Suppressor macrophage (primary cell): Measurements from ENCODE around the gene ADAMTS4.
A peak's percentile ranks its signal among the peaks of the same experiment; 100 is the strongest.

ENCODE experiments used
- DNase-seq, 4 experiments: peaks; one replicate each; pipeline ENCODE4 v3.0.0-alpha.2; 2020 to 2022

ADAMTS4 gene

DNA sequence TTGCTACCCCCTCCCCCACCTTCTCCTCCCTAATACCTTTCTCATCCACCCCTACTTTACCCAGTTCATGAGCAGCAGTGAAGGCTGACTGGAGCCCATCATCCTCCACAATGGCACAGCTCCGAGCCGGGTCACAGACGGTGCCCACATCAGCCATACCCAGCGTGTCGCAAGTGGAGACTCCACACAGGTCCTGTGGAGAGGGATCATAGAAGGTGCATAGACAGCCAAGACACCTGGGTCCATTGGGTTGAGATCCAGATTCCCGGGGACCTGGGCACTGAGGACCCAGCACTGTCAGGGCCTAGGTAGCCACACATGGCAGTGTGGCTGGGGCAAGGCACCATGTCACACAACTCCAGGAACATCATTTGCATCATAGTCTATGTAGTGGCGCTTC, 2.7 kb downstream of the ADAMTS4 start:
- DNase-seq: no peak

DNA sequence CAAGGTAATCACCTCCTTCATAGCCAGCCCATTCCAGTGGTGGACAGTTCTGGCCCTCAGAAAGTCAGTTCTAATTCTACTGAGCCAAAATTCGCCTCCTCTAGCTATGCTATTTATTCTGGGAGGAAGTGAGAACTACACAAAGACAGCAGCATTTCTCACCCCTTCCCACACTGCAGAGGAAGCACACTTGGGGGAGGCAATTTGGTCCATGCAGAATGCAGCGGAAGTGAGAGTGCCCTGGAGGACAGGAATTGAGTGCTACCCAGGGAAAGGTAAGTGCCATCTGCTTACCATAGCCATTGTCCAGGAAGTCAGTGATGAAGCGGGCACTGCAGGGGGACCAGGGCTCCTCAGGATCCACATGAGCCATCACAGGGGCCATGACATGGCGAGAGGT, 3.7 kb downstream of the ADAMTS4 start:
- peak; percentile 71 to 87 (median 81) for DNase-seq

DNA sequence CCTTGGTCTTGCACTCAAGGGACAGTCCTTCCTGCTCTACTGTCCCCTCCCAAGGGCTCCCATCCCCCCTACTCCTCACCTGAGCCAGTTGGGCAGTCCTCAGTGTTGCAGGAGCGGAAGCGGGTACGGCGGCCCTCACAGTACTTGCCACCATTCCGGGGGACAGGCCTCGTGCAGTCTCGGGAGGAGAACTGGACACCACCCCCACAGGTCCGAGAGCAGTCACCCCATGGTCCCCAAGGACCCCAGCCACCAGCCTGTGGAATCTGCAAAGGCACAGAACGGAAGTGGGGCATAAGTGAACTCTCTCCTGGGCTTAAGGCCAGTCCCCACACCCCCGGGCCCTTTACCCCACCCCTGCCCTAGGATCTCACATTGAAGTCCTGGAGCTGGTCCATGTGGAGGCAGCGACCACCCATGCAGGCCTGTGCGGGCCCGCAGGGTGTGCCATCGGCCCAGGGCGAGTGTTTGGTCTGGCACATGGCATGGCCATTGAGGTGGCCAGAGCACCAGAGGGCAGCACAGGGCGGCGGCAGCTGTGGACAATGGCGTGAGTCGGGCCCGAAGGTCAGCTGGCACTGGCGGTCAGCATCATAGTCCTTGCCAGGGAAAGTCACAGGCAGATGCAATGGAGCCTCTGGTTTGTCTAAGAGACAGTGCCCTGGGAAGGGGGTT, 5.2 kb downstream of the ADAMTS4 start:
- DNase-seq: no peak

DNA sequence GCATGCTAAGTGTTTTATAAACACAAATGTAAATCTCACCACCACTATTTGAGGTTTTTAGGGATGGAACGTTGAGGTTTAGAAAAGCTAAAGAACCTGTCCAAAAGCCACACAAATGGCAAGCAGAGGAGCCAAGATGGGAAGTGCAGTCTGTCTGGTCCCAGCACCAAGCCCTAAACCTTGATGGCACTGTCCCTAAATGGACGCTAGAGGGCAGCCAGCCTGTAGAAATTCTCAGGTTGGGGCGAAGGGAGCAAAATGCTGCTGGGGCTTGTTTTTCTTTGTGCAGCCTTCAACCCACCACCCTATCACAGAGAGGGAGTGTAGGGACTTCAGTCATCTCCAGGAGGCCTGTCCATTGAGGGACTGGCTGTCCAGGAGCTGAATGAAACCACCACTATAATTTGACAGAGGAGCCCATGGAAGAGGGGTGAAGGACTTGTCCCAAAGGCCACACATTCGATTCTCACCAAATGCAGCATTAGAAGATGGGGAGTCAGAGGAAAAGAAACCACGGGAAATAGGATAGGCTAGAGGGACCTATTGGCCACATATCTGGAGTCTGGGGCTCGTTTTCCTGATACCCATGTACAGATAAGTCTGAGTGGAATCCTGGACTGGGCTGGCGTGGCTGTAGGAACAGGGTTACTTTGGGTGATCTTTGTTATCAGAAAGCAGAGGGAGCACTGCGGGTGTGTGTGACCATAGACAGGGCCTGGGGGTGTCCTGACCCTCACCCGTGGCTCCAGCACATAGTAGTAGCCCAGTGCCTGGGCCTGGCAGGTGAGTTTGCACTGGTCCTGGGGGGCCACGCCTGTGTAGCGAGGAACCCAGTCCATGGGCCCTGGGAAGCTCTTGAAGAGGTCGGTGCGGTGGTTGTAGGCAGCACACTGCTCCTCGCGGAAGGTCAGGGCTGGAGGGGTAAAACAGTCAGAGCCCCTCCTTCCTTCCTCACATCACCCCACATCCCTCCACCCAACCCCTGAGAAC, 6.1 kb downstream of the ADAMTS4 start:
- DNase-seq: peak; percentile 85 to 92 (median 86)

DNA sequence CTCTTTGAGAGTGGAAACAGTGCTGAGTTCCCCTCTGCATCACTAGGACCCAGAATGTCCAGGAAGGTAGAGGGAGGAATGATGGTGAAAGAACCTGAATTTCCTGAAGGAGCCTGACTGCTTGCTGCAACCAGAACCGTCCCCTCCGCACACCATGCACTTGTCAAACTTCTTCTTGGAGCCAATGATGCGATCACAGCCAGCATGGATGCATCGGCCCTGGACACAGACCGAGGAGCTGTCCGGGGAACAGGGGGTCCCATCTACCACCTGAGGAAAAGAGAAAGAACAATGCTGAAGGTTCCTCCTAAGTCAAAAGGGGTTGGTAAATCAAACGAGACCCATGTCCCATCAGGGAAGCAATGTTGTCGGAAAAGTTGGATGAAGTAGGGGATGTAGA, 6.9 kb downstream of the ADAMTS4 start:
- no peak for DNase-seq

DNA sequence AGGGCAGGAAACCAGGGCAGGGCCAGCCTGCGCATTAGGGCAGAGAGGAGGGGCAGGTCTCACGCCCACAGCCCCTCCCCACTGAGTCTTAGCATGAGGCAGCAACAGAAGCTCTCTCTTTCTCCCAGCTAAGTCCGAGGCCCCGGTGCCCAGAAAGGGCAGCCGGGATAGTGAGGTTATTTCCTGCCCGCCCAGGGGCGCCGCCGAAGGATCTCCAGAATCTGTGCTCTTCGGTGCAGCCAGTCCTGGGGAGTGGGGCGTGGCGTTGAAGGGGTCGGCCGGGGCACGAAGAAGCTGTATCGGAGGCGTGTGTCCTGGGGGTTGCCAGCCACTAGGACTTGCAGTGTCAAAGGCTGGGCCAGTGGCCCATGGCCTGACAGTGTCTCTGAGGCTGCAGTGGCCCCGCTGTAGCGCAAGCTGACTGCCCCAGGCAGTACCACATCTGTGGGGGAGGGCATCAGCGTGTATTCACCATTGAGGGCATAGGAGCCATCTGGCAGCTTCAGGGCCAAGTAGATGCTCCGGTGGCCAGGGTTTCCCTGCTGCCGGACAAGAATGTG, 7.8 kb downstream of the ADAMTS4 start:
- DNase-seq: no peak

DNA sequence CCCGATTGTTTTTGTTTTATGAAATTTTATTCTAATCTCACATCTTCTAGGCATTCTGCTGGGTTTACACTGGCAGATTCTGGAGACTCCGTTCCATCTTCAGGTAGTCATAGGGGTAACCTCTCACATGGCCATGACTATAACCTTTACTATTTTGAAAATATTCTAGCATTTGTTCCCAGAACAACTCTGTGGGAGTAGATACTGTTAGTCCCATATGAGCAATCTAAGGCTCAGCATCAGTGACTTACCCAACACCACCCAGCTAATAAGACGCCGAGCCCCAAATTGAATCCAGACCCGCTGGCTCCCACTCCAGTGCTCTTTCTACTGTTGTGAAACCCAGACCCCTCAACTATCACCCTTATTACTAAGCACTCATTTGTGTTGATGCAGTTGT, 9.8 kb downstream of the ADAMTS4 start:
- no peak for DNase-seq

DNA sequence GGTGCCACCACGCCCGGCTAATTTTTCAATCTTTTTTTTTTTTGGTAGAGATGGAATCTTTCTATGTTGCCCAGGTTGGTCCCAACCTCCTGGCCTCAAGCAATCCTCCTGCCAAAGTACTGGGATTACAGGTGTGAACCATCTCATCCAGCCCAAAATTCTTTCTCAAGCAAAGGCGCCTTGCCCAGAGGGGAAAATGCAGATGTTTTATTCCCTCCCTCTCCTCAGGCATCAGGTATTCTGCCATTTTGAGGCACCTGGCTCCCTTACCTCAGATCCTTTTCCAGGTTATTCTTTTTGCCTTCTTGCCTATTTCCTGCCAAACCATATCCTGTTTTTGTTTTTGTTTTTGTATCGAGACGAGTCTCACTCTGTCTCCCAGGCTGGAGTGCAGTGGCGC, 10.5 kb downstream of the ADAMTS4 start:
- DNase-seq: no peak

DNA sequence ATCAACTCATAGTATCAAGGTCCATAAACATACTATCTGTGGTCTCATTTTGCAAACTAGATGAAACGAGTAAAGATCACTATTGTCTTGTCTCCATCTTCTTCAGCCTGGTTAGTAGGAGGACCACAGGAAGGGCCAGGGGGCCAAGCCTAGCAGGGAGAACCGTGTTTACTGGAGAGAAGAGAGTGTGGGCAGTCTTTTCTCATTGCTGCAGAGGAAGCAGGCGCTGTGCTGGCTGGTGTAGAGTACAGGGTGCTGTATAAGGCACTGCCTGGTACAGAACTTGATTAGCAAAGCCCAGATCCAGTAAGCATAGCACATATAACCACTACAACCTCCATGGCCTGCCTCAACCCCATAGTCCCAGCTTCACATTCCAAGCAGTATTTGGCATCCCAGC, 11.5 kb downstream of the ADAMTS4 start:
- peak in 3 of 4 experiments; percentile 37 to 65 (median 50) for DNase-seq

DNA sequence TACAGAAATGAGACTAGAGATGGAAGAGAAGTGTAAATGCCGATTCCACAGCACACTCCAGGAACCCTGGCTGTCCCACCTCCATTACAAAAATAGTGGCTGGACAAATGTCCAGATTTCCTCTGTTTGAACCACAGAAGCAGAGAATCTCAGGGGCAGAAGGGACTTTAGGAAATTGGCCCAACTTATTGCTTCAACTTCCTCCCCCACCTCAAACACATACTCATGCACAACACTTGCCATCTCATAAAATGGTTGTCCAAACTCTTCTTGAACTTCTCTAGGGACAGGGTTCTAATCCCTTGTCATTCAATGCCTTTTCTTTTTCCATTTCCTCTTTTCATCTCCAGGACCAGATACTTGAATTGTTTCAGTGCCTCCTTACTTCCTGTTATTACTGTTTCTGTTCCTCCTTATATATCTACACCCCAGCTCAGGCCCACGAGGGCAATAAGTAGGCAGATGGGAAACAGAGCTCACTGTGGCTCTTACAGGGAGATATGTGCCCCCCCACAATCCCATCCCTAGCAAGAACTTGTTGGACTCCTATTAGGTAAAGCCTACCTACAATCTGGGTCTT, 13.0 kb downstream of the ADAMTS4 start:
- peak; percentile 79 to 95 (median 87) for DNase-seq

DNA sequence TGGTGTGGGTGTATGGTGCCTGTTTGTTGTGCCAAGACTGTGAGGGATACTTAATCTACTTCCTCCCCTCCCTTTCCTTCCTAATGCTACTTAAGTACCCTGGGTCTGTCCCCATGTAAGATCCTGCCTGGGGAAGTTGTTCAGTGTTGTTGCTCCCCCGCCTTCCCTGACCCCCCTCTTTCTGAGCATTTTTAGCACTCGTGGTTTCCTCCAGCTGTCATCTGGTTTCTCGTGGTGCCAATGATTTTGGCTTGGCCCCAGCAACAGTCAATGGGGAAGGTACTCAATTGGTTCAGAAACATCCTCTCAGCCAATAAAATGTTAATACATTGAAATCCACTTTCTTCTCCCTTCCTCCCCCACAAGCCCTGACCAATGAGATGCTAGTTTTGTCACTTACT, 13.6 kb downstream of the ADAMTS4 start:
- peak; percentile 94 to 98 (median 96) for DNase-seq

DNA sequence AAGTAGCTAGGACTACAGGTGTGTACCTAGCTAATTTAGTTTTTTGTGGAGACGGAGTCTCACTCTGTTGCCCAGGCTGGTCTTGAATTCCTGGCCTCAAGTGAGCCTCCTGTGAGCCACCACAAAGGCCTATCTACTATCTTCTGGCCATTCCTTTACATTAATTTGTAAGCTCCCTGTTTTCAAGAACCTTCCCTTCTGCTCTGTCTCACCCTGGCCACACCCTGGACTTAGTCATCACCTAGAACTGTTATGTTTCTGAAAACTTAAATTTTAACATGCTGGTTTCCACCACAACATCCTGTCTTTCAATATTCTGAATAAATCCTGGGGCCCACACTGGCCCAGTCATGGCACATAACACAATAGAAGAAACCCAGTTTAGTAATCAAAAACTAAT, 16.6 kb downstream of the ADAMTS4 start:
- peak in 2 of 4 experiments; percentile 36 for DNase-seq

DNA sequence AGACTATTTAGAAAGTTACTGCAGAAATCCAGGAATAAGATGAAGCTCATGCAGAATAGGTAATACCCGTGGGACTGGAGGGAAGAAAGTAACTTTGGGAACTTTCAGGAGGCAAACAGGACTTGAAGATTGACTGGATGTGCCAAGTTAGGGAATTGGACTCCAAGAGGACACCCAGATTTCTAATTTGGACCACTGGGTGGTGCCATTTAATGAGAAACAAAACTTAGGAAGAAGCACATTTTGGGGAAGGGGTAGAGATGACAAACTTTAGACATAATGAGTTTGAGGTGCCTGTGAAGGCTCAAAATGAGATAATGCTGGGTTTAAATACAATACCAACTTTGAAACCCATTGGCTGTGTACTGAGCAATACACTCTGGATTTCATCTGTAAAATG, 18.2 kb downstream of the ADAMTS4 start:
- peak; percentile 52 to 67 (median 54) for DNase-seq

DNA sequence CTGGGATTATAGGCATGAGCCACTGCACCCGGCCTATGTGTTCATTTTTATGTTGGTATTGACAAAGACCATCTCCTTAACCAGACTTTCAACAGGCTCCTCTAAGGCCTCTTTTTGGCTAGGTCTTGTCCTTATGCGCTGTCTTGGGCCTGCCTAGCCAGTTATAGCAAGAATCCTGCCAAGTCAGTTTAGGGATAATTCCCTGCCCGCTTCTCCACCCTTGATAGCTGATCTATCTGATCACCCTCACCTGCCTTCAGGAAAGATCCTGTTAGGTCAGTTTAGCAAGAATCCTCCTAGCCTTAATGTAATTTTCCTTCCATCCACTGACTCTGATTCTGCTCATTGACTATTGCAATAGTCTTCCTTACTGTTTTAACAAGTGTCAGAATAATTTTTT, 19.2 kb downstream of the ADAMTS4 start:
- DNase-seq: no peak

DNA sequence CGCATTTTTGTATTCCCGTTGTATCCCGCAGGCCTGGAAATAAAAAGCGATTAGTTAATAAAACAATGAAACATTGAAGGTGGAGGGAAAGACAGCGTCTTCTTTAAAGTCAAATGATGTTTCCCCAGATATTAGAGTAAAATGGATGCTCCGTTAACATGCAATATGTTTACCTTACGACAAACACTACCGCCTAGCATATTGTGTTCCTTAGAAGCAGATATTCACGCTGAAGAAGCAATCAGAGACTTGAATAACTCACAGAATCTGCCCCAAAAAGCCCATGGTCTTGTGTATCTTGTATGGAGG, 21.0 kb downstream of the ADAMTS4 start:
- DNase-seq: no peak

DNA sequence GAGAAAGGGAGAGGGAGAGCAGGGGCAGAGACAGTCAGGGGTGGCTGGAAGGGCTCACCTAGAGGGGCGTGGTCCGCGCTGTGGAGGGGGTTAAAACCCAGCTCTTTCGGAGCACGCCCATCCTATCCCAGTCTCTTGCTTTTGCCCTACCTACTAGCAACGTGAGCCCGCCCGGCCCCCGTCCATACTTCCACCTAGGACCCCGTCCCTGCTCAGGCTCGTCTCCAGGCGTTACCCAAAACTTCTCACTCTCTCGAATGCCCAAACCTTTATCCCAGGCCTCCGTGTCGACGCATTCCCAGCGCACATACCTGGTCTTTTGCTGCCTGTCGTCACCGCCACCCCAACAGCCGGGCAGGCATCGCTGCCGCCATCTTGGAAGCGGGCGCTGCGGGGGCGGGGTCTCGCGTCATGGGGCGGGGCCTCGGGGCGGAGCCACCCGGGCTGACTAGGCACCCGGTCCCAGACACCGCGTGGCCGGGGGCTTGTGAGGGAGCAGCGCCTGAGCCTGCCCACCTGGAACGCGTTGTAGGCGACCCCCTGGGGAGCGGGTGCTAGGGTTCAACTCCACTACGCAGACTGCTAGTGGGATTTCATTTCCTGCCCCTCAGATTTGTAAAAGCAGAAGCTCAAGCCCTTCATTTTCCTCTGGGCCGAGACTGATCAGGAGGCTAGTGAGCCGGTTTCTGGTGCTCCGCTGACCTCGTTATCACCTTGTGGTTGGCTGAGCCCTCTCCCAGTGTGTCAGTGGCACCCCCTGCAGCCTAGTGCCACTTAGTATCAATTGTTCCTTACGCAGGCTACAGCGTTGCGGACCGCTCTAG, 21.5 kb downstream of the ADAMTS4 start, which contains the start of gene B4GALT3:
Gene B4GALT3 (minus strand): TSS at position 396 of the 824 bp plus-strand sequence. CDS start 1,447 bp downstream, outside the sequence.
- peak; percentile 87 to 95 (median 94) for DNase-seq

DNA sequence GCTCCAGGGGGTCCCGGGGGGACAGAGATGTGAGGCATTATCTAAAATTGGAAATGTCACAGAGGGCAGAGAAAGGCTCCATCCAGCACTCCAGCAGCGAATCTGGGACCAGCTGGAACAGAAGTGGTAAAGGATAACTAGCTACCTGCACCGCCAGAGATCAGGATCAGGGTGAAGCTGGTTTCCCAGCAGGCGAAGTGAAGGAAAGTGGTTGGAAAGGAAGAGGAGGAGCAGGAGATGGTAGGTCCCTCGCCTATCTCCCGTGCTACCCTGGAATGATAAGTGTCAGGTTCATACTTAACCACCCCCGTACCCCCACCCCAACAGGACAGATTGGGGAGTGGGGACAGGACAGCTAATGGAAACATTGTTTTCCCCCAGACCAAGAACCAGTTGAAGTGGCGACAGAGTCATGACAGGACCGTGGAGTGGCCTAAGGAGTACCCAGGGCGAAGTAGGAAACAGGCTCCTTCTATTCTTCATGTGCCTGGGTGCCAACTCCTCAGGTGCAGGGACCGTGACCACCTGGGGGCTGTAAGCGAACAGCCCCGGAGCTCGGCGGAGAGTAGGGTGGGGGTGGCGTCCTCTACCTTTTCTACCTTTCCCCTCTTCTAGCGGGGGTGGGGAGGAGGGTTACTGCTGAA, 22.3 kb downstream of the ADAMTS4 start:
- DNase-seq: no peak

DNA sequence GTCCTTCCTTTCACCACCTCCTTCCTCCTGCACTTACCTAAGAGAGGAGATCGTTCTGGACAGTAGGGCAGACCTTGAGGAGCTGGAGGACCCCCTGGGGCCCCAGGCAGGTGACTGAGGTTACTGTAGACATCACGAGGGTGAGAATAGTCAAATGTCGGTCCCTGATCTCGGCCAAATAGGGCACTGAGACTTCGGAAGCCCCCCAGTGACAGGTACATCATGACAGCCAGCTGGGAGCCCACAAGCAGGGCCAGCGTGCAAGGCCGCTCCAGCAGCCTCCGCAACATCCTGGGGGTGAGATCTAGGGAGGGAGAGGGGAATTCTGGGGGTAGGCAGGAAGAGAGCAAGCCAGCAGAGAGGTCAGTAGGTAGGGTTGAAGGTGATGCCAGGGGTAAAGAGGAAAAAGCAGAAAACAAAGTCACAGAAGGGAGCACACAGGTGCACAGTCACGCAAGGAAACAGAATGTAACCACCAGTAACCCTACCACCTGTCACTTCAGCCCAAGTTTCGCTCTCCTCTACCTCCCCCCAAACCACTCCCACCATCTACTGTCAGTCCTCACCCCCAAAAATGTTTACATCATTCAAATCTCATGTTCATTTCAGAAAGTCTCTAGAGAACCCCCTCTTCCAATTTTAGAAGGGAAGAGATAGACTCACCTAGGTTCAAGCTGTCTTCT, 22.9 kb downstream of the ADAMTS4 start:
- DNase-seq: no peak

DNA sequence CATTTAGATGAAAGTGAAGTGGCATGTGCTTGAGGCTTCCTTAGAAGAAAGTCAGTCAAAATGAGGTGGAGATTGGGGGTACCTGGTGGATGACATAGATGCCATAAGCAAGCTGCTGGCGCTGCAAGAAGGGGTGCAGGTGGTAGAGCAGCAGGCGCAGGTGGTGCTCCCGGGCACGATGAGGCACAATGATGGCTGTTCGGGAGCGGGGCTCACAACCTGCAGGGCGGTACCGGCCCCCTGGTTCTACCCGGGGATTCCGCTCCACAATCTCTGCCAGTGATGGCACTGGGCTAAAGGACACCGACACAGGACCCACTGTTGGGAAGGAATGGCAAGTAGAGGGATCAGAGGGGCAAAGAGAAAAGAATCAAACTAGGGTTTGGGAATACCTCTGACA, 23.9 kb downstream of the ADAMTS4 start:
- DNase-seq: no peak

DNA sequence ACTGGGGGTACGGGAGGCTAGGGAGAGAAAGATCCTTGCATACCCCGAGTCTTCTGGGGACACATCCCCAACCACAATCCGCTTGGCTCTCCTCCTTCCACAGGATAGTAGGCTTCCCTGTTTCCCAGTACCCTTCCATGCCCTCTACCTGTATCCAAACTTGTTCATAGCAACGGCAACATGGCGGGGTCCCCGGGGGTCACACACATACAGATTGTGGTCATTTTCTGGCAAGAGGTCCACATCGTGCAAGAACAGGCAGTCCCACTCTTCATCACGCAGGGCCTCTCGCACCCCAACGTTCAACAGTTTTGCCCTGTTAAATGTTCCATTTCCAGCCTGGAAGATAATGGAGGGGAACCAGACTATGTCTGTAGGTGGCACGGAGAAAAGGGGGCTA, 25.1 kb downstream of the ADAMTS4 start:
- DNase-seq: no peak

DNA sequence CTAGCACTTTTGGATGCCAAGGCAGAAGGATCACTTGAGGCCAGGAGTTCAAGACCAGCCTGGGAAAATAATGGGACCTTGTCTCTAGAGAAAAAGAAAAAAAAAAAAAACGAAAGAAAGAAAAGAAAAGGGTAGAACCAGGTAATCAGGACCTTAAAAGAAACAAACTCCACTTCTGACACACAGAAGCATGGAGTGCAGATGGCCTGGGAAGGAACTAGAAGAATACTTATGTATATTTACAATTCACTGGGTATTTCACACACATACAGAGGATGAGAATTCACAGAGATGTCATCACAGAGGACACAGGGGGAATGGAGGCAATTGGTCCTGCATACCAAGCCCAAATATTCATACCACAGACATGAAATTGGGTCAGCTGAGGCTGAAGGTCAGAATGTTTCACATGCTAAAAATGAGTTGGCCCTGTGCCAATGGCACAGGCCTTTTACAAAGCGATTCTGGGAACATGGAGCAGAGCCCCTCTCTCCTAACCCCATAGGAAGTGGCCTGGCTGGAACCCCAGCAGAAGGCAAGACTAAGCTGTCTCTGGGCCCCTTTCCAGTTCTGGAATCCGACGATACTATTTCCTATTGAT, 26.0 kb downstream of the ADAMTS4 start:
- no peak for DNase-seq
